ENCODE results near the gene MYCT1. TPM values are rescaled to one million over a fixed set of nuclear protein-coding genes. Genes with fewer than 3 reads are reported as not detected.

MYCT1 gene
- polyA plus RNA-seq, 1 donor (not counting 4 experiments of a cell fraction or from before 2014, with no cell fraction given) = 0.05 TPM

DNA sequence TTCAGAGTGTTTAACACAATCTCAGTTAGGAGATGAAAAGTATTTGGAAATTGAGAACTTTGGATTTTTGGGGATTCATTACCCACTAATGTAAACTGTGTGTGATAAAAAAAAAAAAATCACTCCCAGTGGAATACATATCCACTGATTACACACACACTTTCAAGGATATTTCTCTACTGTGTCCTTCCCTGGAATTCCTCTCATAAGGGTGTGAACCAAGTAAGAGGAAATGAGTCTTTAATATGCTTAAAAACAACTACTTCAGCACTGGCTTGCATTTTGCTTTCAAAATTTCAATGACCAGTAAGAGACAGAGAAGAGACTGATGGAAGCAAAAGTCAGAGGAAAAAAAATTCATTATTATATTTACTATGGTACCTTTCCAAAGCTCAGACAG is 24.5 kb upstream of the MYCT1 start:
- no peak for DNase-seq (ENCODE audit: low read depth, low spot score)
- H4K20me1 ChIP-seq (ENCODE audit: control insufficient read depth, extremely low read depth, insufficient read depth, low read length) = no peaks in the 10 kb centered on the region
- H3K27ac ChIP-seq (ENCODE audit: control insufficient read depth, insufficient read depth, low read length) = no peak overlapping the region
- H3K79me2 ChIP-seq (ENCODE audit: control insufficient read depth, insufficient read depth, low read length) = no peaks in the 10 kb centered on the region
- no peaks in the 10 kb centered on the region for H3K36me3 ChIP-seq (ENCODE audit: control insufficient read depth in 2 of 2, extremely low read depth in 1 of 2, insufficient read depth in 2 of 2, low read length in 2 of 2)
- H3K4me2 ChIP-seq (ENCODE audit: control insufficient read depth, extremely low read depth, insufficient read depth, low read depth, low read length) = no peak overlapping the region
- H3K9me3 ChIP-seq (ENCODE audit: control insufficient read depth, low read depth, low read length) = no peaks in the 10 kb centered on the region
- H3K4me3 ChIP-seq (ENCODE audit: control insufficient read depth in 2 of 3, extremely low read depth in 1 of 3, insufficient read depth in 2 of 3, low read depth in 1 of 3, low read length in 3 of 3) = no peak overlapping the region
- dilution Hi-C loops (cut with MboI; ENCODE audit: extremely low pct_ligation_motif_present, low sequenced_read_pairs) = no loop called here
- no peaks in the 10 kb centered on the region for H3K27me3 ChIP-seq (ENCODE audit: control insufficient read depth, extremely low read depth, insufficient read depth, low read length)
- H3K9ac ChIP-seq (ENCODE audit: control insufficient read depth, extremely low read depth, insufficient read depth, low read length) = no peak overlapping the region
- no peak overlapping the region for H2AFZ ChIP-seq (ENCODE audit: control insufficient read depth, low read length)
- TF ChIP-seq, protein P1, sequence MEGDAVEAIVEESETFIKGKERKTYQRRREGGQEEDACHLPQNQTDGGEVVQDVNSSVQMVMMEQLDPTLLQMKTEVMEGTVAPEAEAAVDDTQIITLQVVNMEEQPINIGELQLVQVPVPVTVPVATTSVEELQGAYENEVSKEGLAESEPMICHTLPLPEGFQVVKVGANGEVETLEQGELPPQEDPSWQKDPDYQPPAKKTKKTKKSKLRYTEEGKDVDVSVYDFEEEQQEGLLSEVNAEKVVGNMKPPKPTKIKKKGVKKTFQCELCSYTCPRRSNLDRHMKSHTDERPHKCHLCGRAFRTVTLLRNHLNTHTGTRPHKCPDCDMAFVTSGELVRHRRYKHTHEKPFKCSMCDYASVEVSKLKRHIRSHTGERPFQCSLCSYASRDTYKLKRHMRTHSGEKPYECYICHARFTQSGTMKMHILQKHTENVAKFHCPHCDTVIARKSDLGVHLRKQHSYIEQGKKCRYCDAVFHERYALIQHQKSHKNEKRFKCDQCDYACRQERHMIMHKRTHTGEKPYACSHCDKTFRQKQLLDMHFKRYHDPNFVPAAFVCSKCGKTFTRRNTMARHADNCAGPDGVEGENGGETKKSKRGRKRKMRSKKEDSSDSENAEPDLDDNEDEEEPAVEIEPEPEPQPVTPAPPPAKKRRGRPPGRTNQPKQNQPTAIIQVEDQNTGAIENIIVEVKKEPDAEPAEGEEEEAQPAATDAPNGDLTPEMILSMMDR (optimal IDR thresholded peaks at IDR 0.05 in 1 of 3, IDR thresholded peaks at IDR 0.05 in 1 of 3, conservative IDR thresholded peaks at IDR 0.05 in 1 of 3; ENCODE audit: extremely low read depth in 1 of 3, insufficient read depth in 2 of 3, low read length in 3 of 3) = no peak
- no peak for TF ChIP-seq EZH2 (IDR thresholded peaks at IDR 0.05; ENCODE audit: low read length)
- H3K9me1 ChIP-seq (ENCODE audit: control insufficient read depth, extremely low read depth, insufficient read depth, low read length) = no peaks in the 10 kb centered on the region
- no peak for FAIRE-seq
- H3K4me1 ChIP-seq (ENCODE audit: control insufficient read depth, extremely low read depth, insufficient read depth, low read length) = no peaks in the 10 kb centered on the region

DNA sequence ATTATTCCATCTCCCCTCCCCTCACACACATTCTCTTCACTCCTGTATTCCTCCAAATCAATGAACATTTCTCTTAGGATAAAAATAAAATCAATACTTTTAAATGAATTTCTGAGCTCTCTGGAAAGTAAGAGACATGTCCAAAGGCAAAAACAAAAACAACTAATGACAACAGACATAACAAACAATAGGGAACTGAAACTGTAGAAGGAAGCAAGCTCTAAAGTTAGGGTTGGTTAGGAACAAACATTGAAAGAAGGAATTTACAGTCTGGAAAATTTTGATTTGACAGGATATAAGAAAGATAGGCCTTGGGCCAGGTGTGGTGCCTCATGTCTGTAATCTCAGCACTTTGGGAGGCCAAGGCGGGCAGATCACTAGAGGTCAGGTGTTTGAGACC is 17.5 kb upstream of the MYCT1 start:
- DNase-seq (ENCODE audit: low read depth, low spot score) = no peak
- dilution Hi-C loops (cut with MboI; ENCODE audit: extremely low pct_ligation_motif_present, low sequenced_read_pairs) = no loop called here
- TF ChIP-seq, protein P1 (optimal IDR thresholded peaks at IDR 0.05 in 1 of 3, IDR thresholded peaks at IDR 0.05 in 1 of 3, conservative IDR thresholded peaks at IDR 0.05 in 1 of 3; ENCODE audit: extremely low read depth in 1 of 3, insufficient read depth in 2 of 3, low read length in 3 of 3) = no peak
- no peak for TF ChIP-seq EZH2 (IDR thresholded peaks at IDR 0.05; ENCODE audit: low read length)
- H3K27ac ChIP-seq (ENCODE audit: control insufficient read depth, insufficient read depth, low read length) = no peak overlapping the region
- no peaks in the 10 kb centered on the region for H4K20me1 ChIP-seq (ENCODE audit: control insufficient read depth, extremely low read depth, insufficient read depth, low read length)
- no peaks in the 10 kb centered on the region for H3K79me2 ChIP-seq (ENCODE audit: control insufficient read depth, insufficient read depth, low read length)
- no peaks in the 10 kb centered on the region for H3K9me3 ChIP-seq (ENCODE audit: control insufficient read depth, low read depth, low read length)
- H3K4me1 ChIP-seq (ENCODE audit: control insufficient read depth, extremely low read depth, insufficient read depth, low read length) = no peaks in the 10 kb centered on the region
- no peak overlapping the region for H3K4me3 ChIP-seq (ENCODE audit: control insufficient read depth in 2 of 3, extremely low read depth in 1 of 3, insufficient read depth in 2 of 3, low read depth in 1 of 3, low read length in 3 of 3)
- H3K27me3 ChIP-seq (ENCODE audit: control insufficient read depth, extremely low read depth, insufficient read depth, low read length) = no peaks in the 10 kb centered on the region
- H2AFZ ChIP-seq (ENCODE audit: control insufficient read depth, low read length) = no peak overlapping the region
- no peak overlapping the region for H3K4me2 ChIP-seq (ENCODE audit: control insufficient read depth, extremely low read depth, insufficient read depth, low read depth, low read length)
- FAIRE-seq = no peak
- no peaks in the 10 kb centered on the region for H3K9me1 ChIP-seq (ENCODE audit: control insufficient read depth, extremely low read depth, insufficient read depth, low read length)
- H3K36me3 ChIP-seq (ENCODE audit: control insufficient read depth in 2 of 2, extremely low read depth in 1 of 2, insufficient read depth in 2 of 2, low read length in 2 of 2) = no peaks in the 10 kb centered on the region
- H3K9ac ChIP-seq (ENCODE audit: control insufficient read depth, extremely low read depth, insufficient read depth, low read length) = no peak overlapping the region
